Renal cortex interstitium (tissue), 15 donors: Measurements from ENCODE around the gene CLEC11A. TPM values are rescaled to one million over a fixed set of nuclear protein-coding genes. Genes with fewer than 3 reads are reported as not detected.
A peak's percentile ranks its signal among the peaks of the same experiment; 100 is the strongest.

Source experiments
- DNase-seq, 11 donors: peaks; one replicate each; pipeline ENCODE4 v3.0.0-alpha.2; 2013; ENCODE audit warnings: low read depth in 9 of 11, low spot score in 4 of 11; ENCODE audit errors: extremely low read depth in 1 of 11
- long read RNA-seq, 16 experiments: transcript quantifications; one replicate each; lab custom pipeline, GENCODE V29; 2026
- polyA plus RNA-seq, 3 donors: library from polyadenylated mRNA; unstranded; fragments of 120-200 nt; gene quantifications; one replicate each; pipeline ENCODE4 v1.2.1, GENCODE V29; 2013; ENCODE audit not compliant: insufficient read length in 3 of 3

CLEC11A gene, protein sequence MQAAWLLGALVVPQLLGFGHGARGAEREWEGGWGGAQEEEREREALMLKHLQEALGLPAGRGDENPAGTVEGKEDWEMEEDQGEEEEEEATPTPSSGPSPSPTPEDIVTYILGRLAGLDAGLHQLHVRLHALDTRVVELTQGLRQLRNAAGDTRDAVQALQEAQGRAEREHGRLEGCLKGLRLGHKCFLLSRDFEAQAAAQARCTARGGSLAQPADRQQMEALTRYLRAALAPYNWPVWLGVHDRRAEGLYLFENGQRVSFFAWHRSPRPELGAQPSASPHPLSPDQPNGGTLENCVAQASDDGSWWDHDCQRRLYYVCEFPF
- 10 to 100 TPM; 18.5 to 37.9 (median 37.6) TPM for polyA plus RNA-seq
- long read RNA-seq, donor 1, transcript CLEC11A-201 (4 exons, 1,419 nt): major isoform, 7 of 16 reads
- long read RNA-seq, donor 1, partial matches to known transcripts: 8 of 16 reads
- long read RNA-seq, donor 1, other reads (novel, unspliced or antisense): 0 of 16 reads
- long read RNA-seq, donor 2, transcript CLEC11A-201 (4 exons, 1,419 nt): major isoform, 8 of 8 reads
- long read RNA-seq, donor 2, partial matches to known transcripts: 0 of 8 reads
- long read RNA-seq, donor 2, other reads (novel, unspliced or antisense): 0 of 8 reads
- long read RNA-seq, donor 3, transcript CLEC11A-201 (4 exons, 1,419 nt): major isoform, 32 of 71 reads
- long read RNA-seq, donor 3, partial matches to known transcripts: 39 of 71 reads
- long read RNA-seq, donor 3, other reads (novel, unspliced or antisense): 0 of 71 reads
- long read RNA-seq, donor 4, transcript CLEC11A-201 (4 exons, 1,419 nt): major isoform, 11 of 51 reads
- long read RNA-seq, donor 4, partial matches to known transcripts: 40 of 51 reads
- long read RNA-seq, donor 4, other reads (novel, unspliced or antisense): 0 of 51 reads
- long read RNA-seq, donor 5, transcript CLEC11A-201 (4 exons, 1,419 nt): major isoform, 33 of 59 reads
- long read RNA-seq, donor 5, partial matches to known transcripts: 26 of 59 reads
- long read RNA-seq, donor 5, other reads (novel, unspliced or antisense): 0 of 59 reads
- long read RNA-seq, donor 6, transcript CLEC11A-201 (4 exons, 1,419 nt): major isoform, 11 of 19 reads
- long read RNA-seq, donor 6, partial matches to known transcripts: 8 of 19 reads
- long read RNA-seq, donor 6, other reads (novel, unspliced or antisense): 0 of 19 reads
- long read RNA-seq, donor 7, transcript CLEC11A-201 (4 exons, 1,419 nt): major isoform, 17 of 25 reads
- long read RNA-seq, donor 7, partial matches to known transcripts: 8 of 25 reads
- long read RNA-seq, donor 7, other reads (novel, unspliced or antisense): 0 of 25 reads
- long read RNA-seq, donor 8, transcript CLEC11A-201 (4 exons, 1,419 nt): major isoform, 15 of 34 reads
- long read RNA-seq, donor 8, partial matches to known transcripts: 19 of 34 reads
- long read RNA-seq, donor 8, other reads (novel, unspliced or antisense): 0 of 34 reads
- long read RNA-seq, donor 9, transcript CLEC11A-201 (4 exons, 1,419 nt): major isoform, 13 of 26 reads
- long read RNA-seq, donor 9, partial matches to known transcripts: 12 of 26 reads
- long read RNA-seq, donor 9, other reads (novel, unspliced or antisense): 0 of 26 reads
- long read RNA-seq, donor 10, transcript CLEC11A-201 (4 exons, 1,419 nt): major isoform, 13 of 13 reads
- long read RNA-seq, donor 10, partial matches to known transcripts: 0 of 13 reads
- long read RNA-seq, donor 10, other reads (novel, unspliced or antisense): 0 of 13 reads
- long read RNA-seq, donor 11, transcript CLEC11A-201 (4 exons, 1,419 nt): major isoform, 16 of 22 reads
- long read RNA-seq, donor 11, partial matches to known transcripts: 6 of 22 reads
- long read RNA-seq, donor 11, other reads (novel, unspliced or antisense): 0 of 22 reads
- long read RNA-seq, donor 12, partial matches to known transcripts: 5 of 10 reads
- long read RNA-seq, donor 12, other reads (novel, unspliced or antisense): 0 of 10 reads
- long read RNA-seq, donor 13, transcript CLEC11A-201 (4 exons, 1,419 nt): major isoform, 33 of 38 reads
- long read RNA-seq, donor 13, partial matches to known transcripts: 5 of 38 reads
- long read RNA-seq, donor 13, other reads (novel, unspliced or antisense): 0 of 38 reads
- long read RNA-seq, donor 14, transcript CLEC11A-201 (4 exons, 1,419 nt): major isoform, 12 of 18 reads
- long read RNA-seq, donor 14, partial matches to known transcripts: 6 of 18 reads
- long read RNA-seq, donor 14, other reads (novel, unspliced or antisense): 0 of 18 reads
- long read RNA-seq, donor 15, transcript CLEC11A-201 (4 exons, 1,419 nt): major isoform, 6 of 6 reads
- long read RNA-seq, donor 15, partial matches to known transcripts: 0 of 6 reads
- long read RNA-seq, donor 15, other reads (novel, unspliced or antisense): 0 of 6 reads
- long read RNA-seq, donor 16, transcript CLEC11A-201 (4 exons, 1,419 nt): major isoform, 62 of 128 reads
- long read RNA-seq, donor 16, partial matches to known transcripts: 66 of 128 reads
- long read RNA-seq, donor 16, other reads (novel, unspliced or antisense): 0 of 128 reads

DNA sequence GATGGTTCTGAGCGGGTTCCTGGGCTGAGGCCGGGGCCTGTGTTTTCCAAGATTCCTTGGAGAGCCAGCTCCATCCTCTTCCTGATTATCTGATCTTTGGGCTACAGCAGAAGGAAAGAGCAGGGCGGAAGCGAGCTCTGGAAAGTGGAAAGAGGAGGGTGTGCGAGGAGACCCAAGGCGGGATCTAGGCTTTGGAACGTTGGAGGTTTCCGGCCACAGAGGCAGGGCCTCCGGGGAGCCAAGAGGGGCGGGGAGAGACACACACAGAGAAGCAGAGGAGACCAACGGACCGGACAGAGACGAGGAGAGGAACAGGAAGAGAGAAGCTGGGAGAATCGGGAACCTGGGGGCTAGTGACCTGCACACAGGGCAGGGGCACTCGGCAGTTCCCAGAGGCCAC lies at the start of gene CLEC11A:
CLEC11A (plus strand) TSS at position 296 of the 400 bp plus-strand sequence. CDS start 162 bp downstream, outside the sequence.
- no peak for DNase-seq

DNA sequence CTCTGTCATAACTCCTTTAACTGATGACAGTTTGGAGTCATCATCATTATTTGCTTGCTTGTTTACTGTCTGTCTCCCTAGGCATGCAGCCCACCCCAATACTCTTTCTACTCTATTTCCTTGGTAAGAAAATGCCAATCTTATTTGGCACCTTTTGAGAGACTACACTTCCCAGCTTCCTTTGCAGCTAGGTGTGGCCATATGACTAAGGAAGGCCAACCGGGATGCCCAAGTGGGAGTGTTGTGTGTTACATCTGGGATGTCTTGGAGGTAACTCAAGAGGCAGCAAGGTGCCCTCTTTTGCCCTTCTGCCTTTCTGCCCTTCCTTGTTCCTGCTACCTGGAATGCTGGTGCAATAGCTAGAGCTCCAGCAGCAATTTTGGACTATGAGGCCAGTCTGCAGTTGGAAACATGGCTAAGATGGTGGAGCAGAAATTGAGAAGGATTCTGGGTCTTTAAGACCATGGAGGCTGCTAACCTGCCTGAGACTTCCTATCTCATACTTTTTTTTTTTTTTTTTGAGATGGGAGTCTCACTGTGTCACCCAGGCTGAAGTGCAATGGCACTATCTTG lies 46.5 kb upstream of the CLEC11A start:
- DNase-seq: no peak

GRCh38 chr19:50677636-50678035 lies 45.5 kb upstream of the CLEC11A start:
- no peak for DNase-seq

DNA sequence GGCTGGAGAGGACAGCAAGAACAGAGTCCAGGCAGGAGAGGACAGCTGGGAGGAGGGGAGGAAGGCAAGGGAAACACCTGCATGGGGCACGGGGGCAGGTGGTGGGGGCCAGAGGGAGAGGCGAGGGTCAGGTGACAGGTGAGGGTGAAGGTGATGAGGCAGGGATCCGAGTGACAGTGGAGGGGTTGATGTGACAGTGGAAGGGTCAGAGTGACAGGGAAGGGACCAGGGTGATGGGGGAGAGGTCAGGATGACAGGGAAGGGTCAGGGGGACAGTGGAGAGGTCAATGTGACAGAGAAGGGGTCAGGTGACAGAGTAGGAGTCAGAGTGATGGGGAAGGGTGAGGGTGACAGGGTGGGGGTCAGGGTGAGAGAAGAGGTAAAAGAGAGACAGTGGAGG lies 44.8 kb upstream of the CLEC11A start:
- DNase-seq: no peak

GRCh38 chr19:50679177-50680125 lies 43.7 kb upstream of the CLEC11A start:
- DNase-seq: peak in 7 of 11 donors; percentile 39 to 64 (median 57)

DNA sequence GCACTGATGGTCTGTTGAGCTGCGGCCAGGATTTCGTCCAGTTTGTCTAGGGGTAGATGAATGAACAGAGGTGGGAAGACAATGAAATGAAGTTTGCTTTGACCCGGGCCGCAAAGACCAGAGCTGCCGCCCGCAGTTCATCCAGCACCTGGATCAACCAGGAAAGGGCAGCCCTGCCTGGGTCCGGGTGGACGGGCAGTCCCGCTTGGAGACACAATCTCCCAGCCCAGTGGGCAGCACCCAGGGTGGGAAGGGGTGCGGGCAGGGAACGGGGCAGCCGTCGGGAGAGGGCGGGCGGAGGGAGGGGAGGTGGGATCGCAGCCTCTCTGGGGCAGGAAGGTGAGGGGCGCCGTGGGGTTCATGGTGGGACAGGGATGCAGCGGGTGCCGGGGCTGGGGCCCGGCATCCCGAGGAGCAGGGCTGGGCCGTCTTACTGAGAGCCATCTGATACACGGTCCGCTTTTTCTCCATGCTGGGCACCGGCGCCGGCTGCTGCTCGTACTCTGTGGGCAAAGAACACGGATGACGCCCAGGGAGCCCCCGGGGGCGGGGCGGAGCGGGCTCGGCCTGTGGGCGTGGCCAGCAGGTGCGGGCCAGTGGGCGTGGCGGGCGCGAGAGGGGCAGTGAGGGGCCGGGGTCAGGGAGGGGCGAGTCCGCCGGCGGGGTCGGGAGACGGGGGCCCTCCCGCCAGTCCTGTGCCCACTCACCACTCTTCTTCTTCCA lies 36.7 kb upstream of the CLEC11A start:
- DNase-seq: no peak

DNA sequence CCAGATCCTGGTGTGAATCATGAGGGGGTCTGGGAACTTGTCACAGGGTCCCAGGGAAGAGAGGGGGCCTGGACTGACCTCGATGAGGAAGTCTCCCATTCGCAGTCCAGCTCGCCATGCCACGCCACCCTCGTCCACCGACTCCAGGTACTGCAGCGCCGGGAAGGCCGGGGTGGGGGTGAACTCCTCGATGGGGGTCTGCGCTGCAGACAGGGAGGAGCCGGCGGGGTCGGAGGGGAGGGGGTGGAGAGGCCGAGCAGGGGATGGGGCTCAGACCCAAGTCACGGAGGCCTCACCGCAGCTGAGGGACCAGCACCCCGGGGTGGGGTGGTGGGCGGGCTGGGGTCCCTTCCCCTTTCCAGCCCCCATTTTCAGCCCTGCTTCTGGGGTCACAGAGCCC lies 34.4 kb upstream of the CLEC11A start:
- no peak for DNase-seq

GRCh38 chr19:50690439-50690838 lies 32.7 kb upstream of the CLEC11A start:
- DNase-seq: no peak

- DNase-seq: no peak
Measured at GRCh38 chr19:50693064-50693975, 29.8 kb upstream of the CLEC11A start.

DNA sequence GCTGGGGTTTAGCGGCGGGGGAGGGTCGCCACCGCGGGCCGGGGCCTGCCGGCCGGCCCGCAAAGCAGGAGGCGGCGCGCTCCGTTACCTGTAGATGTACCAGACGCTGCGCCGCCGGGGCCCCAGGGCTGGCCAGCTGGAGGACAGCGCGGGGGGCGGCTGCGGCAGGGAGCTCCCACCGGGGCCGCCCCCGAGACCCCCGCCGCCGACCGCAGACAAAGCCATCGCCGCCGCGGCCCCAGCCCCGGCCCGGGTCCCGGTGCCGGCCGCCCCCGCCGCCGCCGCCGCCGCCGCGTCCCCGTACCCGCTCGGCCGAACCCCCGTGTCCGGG lies 28.4 kb upstream of the CLEC11A start:
- DNase-seq: no peak

DNA sequence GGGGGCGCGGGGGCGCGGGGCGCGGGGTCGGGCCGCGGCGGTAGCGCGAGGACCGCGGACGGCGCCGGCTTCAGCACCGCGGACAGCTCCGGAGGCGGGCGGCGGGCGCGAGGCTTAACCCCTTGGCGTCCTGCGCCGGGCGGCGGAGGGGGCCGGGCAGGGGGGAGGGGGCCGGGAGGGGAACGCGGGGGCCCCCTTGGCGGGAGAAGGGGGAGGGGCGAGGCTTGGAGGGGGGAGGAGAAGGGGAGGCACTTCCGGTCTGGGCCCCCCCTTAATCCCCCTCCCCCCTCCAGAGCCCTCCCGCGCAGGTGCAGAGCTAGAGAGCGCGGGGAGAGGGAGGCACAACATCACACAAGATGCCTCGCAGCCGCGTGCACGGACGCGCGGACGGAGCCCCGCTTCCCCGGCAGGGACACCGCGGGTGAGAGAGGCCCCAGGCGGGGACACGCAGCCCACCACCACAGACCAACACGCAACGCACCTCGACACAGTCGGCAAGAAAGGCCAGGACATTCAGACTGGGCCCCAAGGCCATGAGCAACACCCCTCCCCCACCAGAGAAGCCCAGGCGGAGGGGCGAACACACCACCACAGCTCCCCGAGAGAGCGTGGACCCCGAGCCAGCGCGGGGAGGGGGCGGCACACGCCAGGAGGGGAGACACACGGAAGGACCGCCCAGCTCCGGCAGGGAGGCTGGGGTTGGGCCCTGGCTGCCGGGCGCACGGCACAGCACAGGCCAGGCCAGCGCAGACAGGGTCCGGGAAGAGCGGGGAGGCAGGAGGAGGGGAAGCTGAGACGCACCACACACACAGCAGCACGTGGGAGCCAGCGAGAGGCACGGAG lies 27.7 kb upstream of the CLEC11A start:
- peak in 1 of 11 donors; percentile 53 for DNase-seq

GRCh38 chr19:50696094-50696483 lies 27.1 kb upstream of the CLEC11A start:
- DNase-seq: no peak
